HG03378 (cell line): Measurements from ENCODE around the gene UBALD2.
"Not testable (repeated sequence)": the region's sequence is repeated elsewhere in the genome, so short reads cannot be mapped to it uniquely, and the experiment has no call there.

Experiments
- ATAC-seq: cut with Tn5 transposase; IDR thresholded peaks from one replicate; pipeline ENCODE4 v1.9.1; 2021; ENCODE audit warnings: mild to moderate bottlenecking, moderate library complexity; ENCODE audit not compliant: unreplicated experiment

The UBALD2 gene

GRCh38 chr17:76275382-76276068 lies 10.4 kb downstream of the UBALD2 start:
- no peak for ATAC-seq

- no peak for ATAC-seq
Observed at GRCh38 chr17:76276069-76276431, 10.9 kb downstream of the UBALD2 start.

DNA sequence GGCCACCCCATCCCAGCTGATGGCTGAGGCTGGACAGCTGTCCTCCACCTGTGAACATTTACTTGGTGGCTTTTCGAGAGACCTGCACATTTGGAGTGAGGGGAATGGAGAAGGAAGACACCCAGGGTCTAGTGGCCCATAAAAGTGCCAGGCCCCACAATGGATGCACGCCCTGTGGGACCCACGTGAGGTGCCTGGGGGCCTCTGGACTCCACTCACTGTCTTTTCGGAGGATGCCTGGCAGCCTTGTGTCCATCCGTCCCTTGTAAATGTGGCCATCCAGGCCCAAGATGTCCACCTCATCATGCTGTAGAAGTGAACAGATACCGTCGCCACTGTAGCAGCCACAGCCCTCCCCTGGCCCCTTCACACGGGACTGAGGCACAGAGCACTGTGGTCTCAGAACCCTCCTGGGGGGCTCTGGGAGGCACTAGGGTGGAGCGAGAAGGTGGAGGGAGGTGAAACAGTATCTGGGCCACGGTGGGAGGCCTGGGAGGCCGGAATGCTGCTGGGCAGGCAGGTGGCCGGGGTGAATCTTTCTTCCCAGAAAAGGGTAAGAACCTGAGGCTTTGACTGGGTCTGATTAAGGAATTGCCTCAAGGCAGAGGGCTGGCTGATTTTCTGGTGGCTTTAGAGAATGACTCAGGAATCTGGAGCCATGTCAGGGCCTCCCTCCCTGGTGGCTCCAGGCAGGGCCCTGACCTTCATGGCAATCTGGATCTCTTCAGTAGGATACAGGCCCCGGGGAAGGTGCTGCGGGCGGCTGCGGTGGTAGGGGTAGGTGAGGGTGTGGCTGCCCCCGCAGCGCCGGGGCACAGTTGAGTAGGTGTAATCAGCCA lies 11.5 kb downstream of the UBALD2 start:
- no peak for ATAC-seq

DNA sequence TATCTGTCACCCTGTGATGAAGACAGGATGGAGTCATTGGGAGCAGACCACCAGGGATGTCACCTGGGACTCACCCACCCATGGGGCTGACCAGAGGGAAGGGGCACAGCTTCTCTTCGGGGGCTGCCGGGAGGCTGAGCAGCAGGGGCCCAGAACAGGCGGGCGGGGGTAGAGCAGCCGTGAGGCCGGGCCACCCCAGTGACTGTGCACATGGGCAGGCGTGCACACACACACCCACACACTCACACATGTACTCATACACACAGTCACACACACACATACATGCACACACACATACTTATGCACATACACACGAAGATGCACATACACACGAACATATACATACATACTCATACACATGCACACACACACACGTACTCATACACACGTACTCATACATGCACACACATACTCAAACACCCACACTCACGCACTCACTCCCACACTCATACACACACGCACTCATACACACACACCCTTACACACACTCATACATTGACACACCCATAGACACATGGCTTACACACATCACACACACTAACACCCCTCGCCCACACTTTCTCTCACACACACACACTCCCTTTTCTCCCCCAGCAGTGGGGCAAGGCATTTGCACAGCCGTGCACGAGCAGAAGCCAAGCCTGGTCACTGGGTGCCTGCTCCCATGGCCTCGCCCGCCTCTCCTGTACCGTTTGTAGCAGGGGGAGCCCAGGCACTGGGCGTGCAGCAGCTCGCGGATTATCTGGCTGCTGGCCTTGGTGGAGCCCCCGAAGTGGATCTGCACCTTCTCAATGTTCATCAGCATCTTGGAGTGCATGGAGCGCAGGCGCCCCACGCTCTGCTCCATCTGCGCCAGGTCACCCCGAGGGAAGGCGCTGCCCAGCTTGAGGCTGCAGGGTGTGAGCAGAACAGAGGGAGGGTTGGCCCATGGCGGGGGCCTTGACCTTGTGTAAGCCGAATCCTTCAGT lies 12.4 kb downstream of the UBALD2 start:
- ATAC-seq: no peak

DNA sequence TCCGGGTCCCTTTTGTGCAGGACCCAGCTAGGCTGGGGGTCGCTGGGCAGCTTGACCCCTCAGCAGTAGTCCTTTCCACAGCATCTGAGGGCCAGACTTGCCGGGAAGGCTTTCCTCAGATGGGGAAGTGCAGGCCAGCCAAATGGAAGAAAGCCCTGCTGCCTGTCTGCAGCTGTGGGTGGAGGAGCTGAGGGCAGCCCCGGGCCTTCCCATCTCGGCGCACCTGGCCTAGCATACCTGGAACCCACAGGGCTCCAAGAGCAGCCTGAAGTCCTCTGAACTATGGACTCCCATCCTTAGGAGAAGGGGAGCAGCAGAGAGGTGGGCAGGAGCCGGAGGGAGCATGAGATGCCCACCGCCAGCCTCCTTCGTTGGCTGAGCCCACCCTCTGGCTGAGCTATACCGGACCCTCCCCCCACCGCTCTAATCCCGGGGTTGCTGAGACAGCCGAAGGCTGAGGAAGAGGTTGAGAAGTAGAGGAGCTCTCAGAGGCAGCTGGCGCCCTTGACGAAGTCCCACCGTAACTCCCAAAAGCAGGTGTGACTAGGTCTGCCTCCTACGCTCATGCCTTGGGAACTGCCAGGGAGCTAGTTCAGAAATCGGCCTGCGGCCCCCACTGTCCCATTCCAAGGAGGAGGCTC lies 13.2 kb downstream of the UBALD2 start:
- ATAC-seq: no peak

DNA sequence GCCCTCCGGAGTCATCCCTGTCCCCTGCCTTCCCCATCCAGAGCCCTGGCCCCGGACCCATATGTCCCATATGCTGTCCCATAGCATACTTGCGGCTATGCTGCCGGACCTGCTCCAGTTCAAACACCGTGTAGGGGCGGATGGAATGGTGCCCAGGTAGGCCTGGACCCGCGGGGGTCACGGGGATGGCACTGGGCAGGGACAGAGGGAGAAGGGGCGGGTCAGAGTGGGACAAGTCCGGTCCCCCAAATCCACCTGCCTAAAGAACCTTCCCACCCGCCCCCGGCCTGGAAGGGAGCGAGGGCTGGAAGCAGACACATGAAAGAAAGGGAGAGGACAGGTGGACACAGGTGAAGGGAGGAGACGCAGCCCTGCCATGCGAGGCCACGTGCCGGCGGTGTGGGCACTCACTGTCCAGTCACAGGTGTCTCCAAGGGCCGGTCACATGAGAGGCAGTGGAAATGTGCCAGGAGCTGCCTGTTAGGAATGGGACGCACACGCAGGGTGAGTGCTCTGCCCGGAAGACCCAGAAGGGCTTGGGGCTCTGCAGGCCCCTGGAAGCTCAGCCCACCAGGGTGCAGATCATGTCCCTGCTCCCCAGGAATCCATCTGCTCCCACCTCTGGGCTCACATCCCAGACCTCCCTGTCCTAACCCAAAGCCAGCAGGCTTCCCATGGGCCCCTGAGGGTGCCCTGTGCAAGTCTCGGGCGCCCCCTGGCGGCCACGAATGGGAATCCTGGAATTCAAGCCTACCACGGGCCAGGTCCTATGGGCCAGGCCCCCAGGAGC lies 14.0 kb downstream of the UBALD2 start:
- peak; percentile 38 for ATAC-seq

GRCh38 chr17:76279742-76280287 lies 14.7 kb downstream of the UBALD2 start:
- no peak for ATAC-seq

- no peak for ATAC-seq
Observed at GRCh38 chr17:76280650-76281049, 15.5 kb downstream of the UBALD2 start.

DNA sequence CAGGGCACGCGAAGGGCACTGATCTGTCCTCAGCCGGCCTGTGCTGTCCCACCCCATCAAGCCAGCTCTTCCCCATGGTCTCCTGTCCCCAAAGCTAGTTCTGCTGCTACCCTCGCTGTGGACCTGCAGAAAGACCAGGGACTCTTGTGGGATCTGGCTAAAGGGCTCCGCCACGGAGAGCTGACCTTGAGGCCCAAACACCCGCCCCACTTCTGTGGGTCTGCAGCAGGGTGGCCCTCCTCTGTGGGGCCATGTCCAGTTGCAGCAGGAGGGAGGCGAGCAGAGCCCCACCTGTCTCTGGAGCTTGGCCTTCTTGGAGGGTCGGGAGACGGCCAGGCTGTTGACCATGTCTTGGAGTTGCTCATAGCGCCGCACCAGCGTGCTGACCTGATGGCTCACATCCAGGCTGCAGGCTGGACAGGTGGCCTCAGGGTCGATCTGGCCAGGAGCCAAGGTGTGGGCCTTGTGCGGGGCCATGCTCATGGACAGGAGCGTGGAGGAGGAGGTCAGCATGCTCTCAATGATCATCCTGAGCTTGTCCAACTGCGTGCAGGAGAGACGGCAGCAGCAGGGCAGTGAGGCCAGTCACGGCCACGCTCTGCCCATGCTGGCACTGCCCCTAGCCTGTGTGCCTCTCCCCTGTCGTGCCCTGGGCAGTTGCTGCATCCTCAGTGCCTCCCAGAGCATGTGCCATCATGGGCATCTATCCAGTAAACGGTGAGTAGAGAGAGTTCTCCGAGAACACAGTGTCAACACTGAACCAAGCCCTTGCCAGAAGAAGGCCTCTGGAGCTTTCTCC lies 16.6 kb downstream of the UBALD2 start:
- ATAC-seq: no peak

GRCh38 chr17:76292567-76292966 lies 27.4 kb downstream of the UBALD2 start:
- no peak for ATAC-seq

DNA sequence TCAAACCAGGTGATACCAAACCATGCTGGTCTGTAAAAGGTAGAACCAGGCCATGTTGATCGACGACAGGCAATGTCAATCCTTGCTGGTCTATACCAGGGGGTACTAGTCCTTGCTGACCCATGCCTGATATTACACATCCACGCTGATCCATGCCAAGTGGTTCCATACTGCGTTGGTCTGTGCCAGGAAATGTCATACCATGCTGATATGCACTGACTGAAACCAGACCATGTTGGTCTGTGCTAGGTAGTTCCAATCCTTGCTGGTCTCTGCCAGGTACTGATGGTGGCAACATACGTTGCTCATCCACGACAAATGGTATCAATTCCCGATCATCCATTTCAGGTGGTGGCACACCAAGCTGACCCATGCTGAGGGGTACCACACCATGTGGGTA lies 28.0 kb downstream of the UBALD2 start:
- ATAC-seq: no peak

DNA sequence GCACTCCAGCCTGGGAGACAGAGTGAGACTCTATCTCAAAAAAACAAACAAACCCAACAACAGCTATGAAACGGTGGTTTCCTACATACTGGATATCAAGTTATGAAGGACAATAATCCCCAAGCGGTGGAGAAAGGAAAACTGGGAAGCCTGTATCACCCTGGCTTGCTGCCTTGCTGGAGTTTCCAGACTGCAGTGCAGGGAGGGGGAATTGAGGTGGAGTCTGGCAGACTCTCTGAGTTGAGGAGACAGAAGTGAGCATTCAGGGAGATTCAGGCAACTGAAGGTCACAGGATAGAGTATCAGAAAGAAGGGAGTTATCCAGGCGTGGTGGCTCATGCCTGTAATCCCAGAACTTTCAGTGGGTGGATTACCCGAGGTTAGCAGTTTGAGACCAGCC lies 31.0 kb downstream of the UBALD2 start:
- no peak for ATAC-seq

DNA sequence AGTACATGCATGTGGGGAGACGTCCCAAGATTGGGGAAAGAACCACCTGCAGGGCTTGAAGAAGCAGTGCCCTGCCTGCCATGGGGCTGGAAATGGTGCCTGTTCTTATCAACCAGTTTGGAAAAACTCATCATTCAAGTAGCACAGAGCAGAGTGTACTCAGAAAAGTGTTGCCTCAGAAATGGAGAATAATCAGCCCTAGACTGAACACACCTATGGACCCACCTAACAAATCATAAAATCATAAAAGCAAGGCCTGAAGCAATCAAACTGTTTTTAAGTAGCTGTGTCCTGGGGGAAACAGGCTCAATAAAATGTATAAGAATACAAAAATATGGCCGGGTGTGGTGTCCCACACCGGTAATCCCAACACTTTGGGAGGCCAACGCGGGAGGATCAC lies 31.7 kb downstream of the UBALD2 start:
- no peak for ATAC-seq

DNA sequence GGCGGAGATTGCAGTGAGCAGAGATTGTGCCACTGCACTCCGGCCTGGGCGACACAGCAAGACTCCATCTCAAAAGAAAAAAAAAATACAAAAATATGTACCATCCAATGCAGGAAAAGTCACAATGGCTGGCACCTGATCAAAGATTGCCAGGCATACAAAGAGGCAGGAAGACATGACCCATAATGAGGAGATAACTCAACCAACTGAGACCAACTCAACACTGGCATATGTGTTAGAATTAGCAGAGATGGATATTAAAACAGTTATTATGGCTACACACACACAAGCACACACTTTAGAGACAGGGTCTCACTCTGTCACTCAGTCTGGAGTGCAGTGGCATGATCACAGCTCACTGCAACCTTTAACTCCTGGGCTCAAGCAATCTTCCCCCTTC lies 32.3 kb downstream of the UBALD2 start:
- ATAC-seq: no peak

DNA sequence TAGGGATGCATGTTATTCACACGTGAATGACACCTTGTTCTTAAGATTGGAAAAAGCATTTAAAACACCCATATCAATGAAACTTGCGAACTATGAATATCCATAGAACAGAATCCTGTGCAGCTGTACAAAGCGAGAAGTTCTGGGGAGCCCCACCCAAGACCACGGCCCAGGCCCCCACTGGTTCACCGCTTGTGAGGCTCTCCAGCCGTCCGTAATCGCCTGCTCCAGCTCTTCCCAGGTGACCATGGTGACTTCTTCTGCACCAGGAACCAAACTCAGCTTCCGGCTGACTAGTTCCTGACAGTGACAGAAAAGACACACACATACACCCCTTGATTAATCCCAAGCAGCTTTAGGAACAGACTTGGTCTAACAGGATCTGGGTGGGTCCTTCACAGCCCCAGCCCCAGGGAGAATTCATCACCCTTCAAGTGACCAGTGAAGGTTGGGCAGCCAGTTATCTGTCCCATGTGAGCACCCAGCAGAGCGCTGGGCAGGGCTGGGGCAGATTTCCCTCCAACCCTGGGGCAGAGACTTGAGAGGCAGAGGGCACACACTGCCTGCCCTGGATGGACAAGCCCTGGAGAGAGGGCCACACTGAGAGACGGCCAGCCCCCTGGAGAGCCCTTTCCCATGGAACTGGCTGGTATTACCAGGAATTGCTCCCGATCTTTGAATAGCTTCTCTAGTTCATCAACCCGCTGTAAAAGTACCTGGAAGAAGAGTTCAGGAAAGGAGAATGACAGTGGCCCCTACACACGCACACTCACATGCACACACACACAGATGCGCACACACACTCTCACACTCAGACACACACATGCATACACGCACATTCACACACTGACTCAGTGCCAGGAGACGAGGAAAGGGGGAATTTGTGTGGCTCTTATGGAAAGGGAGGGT lies 39.3 kb downstream of the UBALD2 start:
- no peak for ATAC-seq

GRCh38 chr17:76305135-76305454 lies 39.9 kb downstream of the UBALD2 start:
- not testable (repeated sequence) for ATAC-seq

- ATAC-seq: no peak
Observed at GRCh38 chr17:76307299-76307965, 42.3 kb downstream of the UBALD2 start.

DNA sequence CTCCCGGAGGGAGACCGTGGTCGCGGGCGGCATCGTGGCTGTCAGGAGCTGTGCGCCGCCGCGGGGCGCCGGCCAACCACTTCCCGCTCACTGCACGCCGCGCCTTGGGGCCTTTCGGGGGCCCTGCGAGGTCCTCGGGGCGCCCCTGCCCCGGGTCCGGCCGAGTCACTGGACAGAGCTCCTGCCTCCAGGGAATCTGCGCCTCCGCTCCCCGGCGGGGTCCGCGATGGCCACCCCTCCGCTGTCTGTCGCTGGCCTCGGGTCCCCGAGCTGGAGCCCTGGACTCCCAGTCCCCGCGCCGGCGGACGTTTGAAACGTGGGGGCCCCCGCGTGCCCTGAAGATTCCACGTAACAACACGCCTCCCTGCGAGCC lies 42.8 kb downstream of the UBALD2 start, which contains the start of gene QRICH2:
Gene QRICH2 (minus strand): TSS at position 311 of the 373 bp plus-strand sequence. CDS start 278 bp downstream, at position 33.
- ATAC-seq: no peak
